ENCODE data around the gene GTF3C6.

The GTF3C6 gene, protein sequence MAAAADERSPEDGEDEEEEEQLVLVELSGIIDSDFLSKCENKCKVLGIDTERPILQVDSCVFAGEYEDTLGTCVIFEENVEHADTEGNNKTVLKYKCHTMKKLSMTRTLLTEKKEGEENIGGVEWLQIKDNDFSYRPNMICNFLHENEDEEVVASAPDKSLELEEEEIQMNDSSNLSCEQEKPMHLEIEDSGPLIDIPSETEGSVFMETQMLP

DNA sequence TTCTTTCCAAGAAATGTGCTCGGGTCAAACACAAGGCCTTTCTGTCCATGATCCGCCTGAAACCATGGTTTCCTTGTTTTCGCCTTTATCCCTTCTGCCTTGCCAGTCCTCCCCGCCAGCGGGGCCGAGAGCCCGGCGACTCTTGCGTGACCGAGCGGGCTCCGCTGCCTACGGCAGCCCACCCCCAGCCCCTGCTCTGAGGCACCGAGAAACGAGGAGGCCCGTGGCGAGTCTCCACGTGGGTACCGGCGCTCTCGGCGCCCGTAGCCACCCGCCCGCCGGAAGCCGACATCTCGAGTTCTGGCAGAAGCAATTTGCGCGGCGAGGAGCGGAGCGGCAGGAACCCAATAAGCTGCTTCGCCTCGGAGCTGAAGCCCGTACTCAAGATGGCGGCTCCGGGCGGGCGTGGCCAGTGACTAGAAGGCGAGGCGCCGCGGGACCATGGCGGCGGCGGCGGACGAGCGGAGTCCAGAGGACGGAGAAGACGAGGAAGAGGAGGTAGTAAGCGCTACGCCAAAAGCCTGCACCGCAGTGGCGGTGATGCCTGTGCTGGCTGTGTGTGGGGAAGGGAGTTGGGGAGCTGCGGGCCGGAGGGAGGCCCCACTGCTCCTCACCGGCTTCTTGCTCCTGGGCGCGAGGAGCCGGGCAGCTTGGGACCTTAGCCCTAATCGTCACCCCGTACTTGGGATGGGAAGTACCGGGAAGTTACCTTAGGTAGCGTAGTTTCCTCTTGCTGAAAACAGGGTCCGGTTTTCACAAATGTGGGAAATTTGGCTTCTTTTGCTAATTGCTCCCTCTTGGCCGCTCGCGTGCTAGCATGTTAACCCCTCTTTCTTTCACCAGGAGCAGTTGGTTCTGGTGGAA lies at the start of gene GTF3C6:
GTF3C6 (plus strand) TSS at position 378 of the 864 bp plus-strand sequence; CDS start at position 442, 64 bp downstream.
- intact Hi-C loops (cut with DNase I; ENCODE audit: low total_unique reads) = loop anchor here (5.0 to 10.0 kb wide), 2 partner anchors 84 to 141 kb away; partner anchors contain the start of genes AMD1 and CDK19

DNA sequence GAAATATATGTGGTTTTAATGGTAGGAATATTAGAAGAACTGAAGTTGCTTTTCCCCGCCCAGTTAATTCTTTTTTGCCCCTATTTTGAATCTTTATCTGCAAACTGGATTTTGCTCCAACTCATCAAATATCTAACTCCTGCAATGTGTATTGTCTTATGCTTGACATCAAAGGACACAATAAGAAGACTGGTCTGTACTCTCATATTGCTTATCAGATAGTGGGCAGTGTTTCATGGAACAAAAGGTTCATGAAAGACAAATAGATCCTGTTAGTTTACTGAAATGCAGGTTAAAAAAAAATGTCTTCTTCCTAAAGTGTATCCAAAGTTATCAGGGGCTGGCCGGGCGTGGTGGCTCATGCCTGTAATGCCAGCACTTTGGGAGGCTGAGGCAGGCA lies 27.7 kb upstream of the GTF3C6 start:
- DNase-seq = no peak
- intact Hi-C loops (cut with DNase I; ENCODE audit: low total_unique reads) = no loop called here
- Histone ChIP-seq H3K4me1 (no peaks in the 10 kb centered on the region), H3K36me3 (no peaks in the 10 kb centered on the region), H3K27ac (no peak overlapping the region), H3K9me3 (no peaks in the 10 kb centered on the region), H3K4me3 (no peak overlapping the region), H3K27me3 (no peaks in the 10 kb centered on the region)
- TF ChIP-seq, protein P1, sequence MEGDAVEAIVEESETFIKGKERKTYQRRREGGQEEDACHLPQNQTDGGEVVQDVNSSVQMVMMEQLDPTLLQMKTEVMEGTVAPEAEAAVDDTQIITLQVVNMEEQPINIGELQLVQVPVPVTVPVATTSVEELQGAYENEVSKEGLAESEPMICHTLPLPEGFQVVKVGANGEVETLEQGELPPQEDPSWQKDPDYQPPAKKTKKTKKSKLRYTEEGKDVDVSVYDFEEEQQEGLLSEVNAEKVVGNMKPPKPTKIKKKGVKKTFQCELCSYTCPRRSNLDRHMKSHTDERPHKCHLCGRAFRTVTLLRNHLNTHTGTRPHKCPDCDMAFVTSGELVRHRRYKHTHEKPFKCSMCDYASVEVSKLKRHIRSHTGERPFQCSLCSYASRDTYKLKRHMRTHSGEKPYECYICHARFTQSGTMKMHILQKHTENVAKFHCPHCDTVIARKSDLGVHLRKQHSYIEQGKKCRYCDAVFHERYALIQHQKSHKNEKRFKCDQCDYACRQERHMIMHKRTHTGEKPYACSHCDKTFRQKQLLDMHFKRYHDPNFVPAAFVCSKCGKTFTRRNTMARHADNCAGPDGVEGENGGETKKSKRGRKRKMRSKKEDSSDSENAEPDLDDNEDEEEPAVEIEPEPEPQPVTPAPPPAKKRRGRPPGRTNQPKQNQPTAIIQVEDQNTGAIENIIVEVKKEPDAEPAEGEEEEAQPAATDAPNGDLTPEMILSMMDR (IDR thresholded peaks at IDR 0.05) = no peak

More for the DNA sequence above, at the start of gene GTF3C6:
- Histone ChIP-seq H3K36me3 (peaks cover 25 to 34% (median 26%) of the 10 kb centered on the region in 3 donors), H3K27ac (peak within 1 kb of the TSS; percentile 91 to 93), H3K27me3 (no peaks in the 10 kb centered on the region), H3K4me3 (peak within 1 kb of the TSS; percentile 83 to 96), H3K9me3 (no peaks in the 10 kb centered on the region), H3K4me1 (peaks cover 0 to 13% (median 12%) of the 10 kb centered on the region in 4 donors)
- TF ChIP-seq, protein P1 (IDR thresholded peaks at IDR 0.05) = no peak
- DNase-seq = peak; percentile 96

DNA sequence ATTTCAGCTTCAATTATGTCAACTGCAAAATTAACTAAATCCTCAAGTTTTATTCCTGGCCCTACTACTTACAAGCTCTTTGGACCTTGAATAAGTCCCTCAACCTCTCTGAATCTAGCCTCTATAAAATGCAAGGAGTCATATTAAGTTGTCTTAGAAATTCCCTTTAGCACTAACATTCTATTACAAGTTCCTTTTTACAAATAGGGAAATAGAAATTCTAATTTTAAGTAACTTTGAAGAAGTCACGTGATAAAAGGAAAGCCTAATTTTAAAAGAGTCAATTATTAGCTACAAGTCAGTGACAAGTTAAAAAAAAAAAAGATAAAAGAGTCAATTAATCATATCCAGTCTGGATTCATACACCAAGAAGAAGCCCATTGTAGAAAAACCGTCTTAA lies 24.6 kb upstream of the GTF3C6 start:
- Histone ChIP-seq H3K4me1 (no peaks in the 10 kb centered on the region), H3K4me3 (no peak overlapping the region), H3K36me3 (no peaks in the 10 kb centered on the region), H3K27me3 (no peaks in the 10 kb centered on the region), H3K27ac (no peak overlapping the region), H3K9me3 (no peaks in the 10 kb centered on the region)
- TF ChIP-seq, protein P1 (IDR thresholded peaks at IDR 0.05) = no peak
- DNase-seq = no peak
- intact Hi-C loops (cut with DNase I; ENCODE audit: low total_unique reads) = no loop called here

DNA sequence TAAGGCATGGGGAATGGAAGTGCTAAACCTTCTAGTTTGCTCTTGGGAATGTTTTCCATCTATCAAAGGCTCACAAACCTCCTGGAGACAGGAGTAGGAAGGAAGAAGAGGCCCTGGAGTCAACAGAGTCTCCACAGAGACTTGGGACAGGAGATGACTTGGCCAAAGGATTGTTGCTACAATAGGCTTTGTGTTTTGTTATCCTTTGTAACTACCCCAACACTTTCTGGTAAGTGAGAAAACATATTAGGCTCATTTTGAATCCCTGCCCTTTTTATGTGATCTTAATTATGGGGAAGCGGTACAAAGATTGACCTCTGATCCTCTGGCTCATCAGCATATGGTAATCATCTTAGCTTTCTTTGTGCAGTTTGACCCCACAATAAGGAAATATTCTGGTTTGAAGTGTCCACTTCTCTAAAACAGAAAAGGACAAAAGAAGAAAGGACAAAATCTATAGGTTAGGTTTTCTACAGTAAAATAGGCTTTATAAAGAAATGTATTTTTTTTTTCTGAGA lies 24.1 kb upstream of the GTF3C6 start:
- H3K36me3 ChIP-seq = no peaks in the 10 kb centered on the region

DNA sequence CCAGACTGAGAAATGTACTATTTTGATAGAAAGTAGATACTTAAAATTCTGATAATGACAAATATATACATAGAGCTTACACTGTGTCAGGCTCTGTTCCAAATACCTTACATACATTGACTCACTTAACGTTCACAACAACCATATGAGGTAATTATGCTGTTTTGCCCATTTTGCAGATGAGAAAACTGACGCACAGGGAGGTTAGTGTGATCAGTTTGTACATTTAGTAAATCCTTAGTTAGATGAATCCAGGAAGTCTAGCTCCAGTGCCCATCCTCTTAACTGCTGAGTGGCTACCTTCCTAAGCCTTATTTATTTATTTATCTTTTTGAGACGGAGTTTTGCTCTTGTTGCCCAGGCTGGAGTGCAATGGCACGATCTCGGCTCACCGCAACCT lies 23.3 kb upstream of the GTF3C6 start:
- Histone ChIP-seq H3K4me1 (no peaks in the 10 kb centered on the region), H3K9me3 (no peaks in the 10 kb centered on the region)
- intact Hi-C loops (cut with DNase I; ENCODE audit: low total_unique reads) = no loop called here

More for the DNA sequence above, 24.1 kb upstream of the GTF3C6 start:
- H3K9me3 ChIP-seq = no peaks in the 10 kb centered on the region
- H3K27ac ChIP-seq = no peak overlapping the region
- TF ChIP-seq, protein P1 (IDR thresholded peaks at IDR 0.05) = no peak
- H3K27me3 ChIP-seq = no peaks in the 10 kb centered on the region
- no peak for DNase-seq
- H3K4me3 ChIP-seq = no peak overlapping the region
- H3K4me1 ChIP-seq = no peaks in the 10 kb centered on the region
- intact Hi-C loops (cut with DNase I; ENCODE audit: low total_unique reads) = no loop called here

More for the DNA sequence above, 23.3 kb upstream of the GTF3C6 start:
- Histone ChIP-seq H3K36me3 (no peaks in the 10 kb centered on the region), H3K4me3 (no peak overlapping the region), H3K27me3 (no peaks in the 10 kb centered on the region), H3K27ac (no peak overlapping the region)
- TF ChIP-seq, protein P1 (IDR thresholded peaks at IDR 0.05) = no peak
- DNase-seq = no peak
